Endodermal cell (in vitro differentiated cells): ENCODE results near the gene HERPUD1. TPM values are rescaled to one million over a fixed set of nuclear protein-coding genes. Genes with fewer than 3 reads are reported as not detected.
"Not testable (repeated sequence)": the region's sequence is repeated elsewhere in the genome, so short reads cannot be mapped to it uniquely, and the experiment has no call there.

ENCODE experiments used
- DNase-seq: peaks from one replicate; pipeline ENCODE4 v3.0.0-alpha.2; 2017
- H3K27ac ChIP-seq: 2 replicates; pipeline ENCODE4 v1.5.1; 2013; ENCODE audit warnings: mild to moderate bottlenecking, low read depth, low read length, moderate library complexity
- H3K27me3 ChIP-seq: 2 replicates; pipeline ENCODE4 v1.6.1; 2013; ENCODE audit warnings: mild to moderate bottlenecking, low read length, moderate library complexity; ENCODE audit not compliant: insufficient read depth, control insufficient read depth, poor library complexity, severe bottlenecking
- H3K36me3 ChIP-seq: 2 replicates; pipeline ENCODE4 v1.7.0; 2013; ENCODE audit warnings: mild to moderate bottlenecking, low read length, moderate library complexity; ENCODE audit not compliant: control insufficient read depth, insufficient read depth
- H3K4me1 ChIP-seq: one replicate; pipeline ENCODE4 v1.7.0; 2013; ENCODE audit warnings: low read length; ENCODE audit not compliant: control insufficient read depth, insufficient read depth
- H3K4me3 ChIP-seq: 2 replicates; pipeline ENCODE4 v1.5.1; 2013; ENCODE audit warnings: mild to moderate bottlenecking, low read length, moderate library complexity
- H3K9ac ChIP-seq: 2 replicates; pipeline ENCODE4 v1.6.1; 2013; ENCODE audit warnings: mild to moderate bottlenecking, low read length, moderate library complexity; ENCODE audit not compliant: poor library complexity, severe bottlenecking; ENCODE audit errors: extremely low read depth
- H3K9me3 ChIP-seq: 2 replicates; pipeline ENCODE4 v1.6.1; 2013; ENCODE audit warnings: mild to moderate bottlenecking, low read length, moderate library complexity; ENCODE audit not compliant: control insufficient read depth
- H3K27ac Mint-ChIP-seq: 2 replicates; pipeline ENCODE4 v1.8.0; 2020; ENCODE audit warnings: mixed read lengths
- H3K27me3 Mint-ChIP-seq: 2 replicates; pipeline ENCODE4 v1.8.0; 2021; ENCODE audit warnings: mild to moderate bottlenecking, mixed read lengths; ENCODE audit not compliant: insufficient read depth
- H3K36me3 Mint-ChIP-seq: 2 replicates; pipeline ENCODE4 v1.8.0; 2020; ENCODE audit warnings: low read depth, mixed read lengths
- H3K4me1 Mint-ChIP-seq: 2 replicates; pipeline ENCODE4 v1.8.0; 2020; ENCODE audit warnings: mixed read lengths
- H3K4me3 Mint-ChIP-seq: 2 replicates; pipeline ENCODE4 v1.8.0; 2020; ENCODE audit warnings: mild to moderate bottlenecking, moderate library complexity, mixed read lengths
- H3K9me3 Mint-ChIP-seq: 2 replicates; pipeline ENCODE4 v1.8.0; 2020; ENCODE audit warnings: mild to moderate bottlenecking, mixed read lengths
- WGBS, 2 experiments: methylation state at CpG; one replicate each; pipeline versions ENCODE4 v1.1.5 to v1.1.7; 2013; ENCODE audit warnings: missing lambda C conversion rate in 2 of 2, mixed read lengths in 1 of 2; ENCODE audit not compliant: insufficient coverage in 1 of 2, insufficient read length in 1 of 2; 5-methylcytosine and 5-hydroxymethylcytosine counted together
- total RNA-seq, 2 donors: library from RNA; stranded (reverse); fragmentation: NEBNext Ultra II Directional in 1 of 2; extraction: Animal tissue kit (Norgen Biotek cat#: 25700) in 1 of 2; gene quantifications; 2 replicates in 1 of 2; 3 replicates in 1 of 2; pipeline ENCODE4 v1.2.1, GENCODE V29; 2021
- TF ChIP-seq, protein P1 (sequence below): fragments of 200-600 bp; sonication (generic); conservative IDR thresholded peaks from 2 replicates; pipeline ENCODE4 v1.5.0; 2021; ENCODE audit warnings: antibody characterized with exemption, mild to moderate bottlenecking

The HERPUD1 gene
- total RNA-seq, 2 donors from 2014 or later = 21.5 to 40.6 TPM

DNA sequence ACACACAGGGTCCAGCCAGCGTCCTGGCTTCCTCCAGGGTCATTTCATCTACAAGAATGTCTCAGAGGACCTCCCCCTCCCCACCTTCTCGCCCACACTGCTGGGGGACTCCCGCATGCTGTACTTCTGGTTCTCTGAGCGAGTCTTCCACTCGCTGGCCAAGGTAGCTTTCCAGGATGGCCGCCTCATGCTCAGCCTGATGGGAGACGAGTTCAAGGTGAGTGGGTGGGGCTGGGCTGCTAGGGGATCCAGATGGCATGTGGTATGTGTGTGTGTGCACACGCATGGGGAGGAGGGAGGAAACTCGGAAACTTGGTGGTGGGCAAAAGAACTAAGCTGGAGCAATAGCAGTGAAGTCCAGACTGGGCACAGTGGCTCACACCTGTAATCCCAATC is 41.4 kb downstream of the HERPUD1 start:
- no peaks in the 10 kb centered on the region for H3K9me3 ChIP-seq
- H3K9ac ChIP-seq = no peak overlapping the region
- H3K9me3 Mint-ChIP-seq = peaks cover 7% of the 10 kb centered on the region
- no peak for DNase-seq
- no peak overlapping the region for H3K4me3 ChIP-seq
- H3K27me3 ChIP-seq = no peaks in the 10 kb centered on the region
- H3K4me3 Mint-ChIP-seq = no peak overlapping the region
- no peak overlapping the region for H3K27ac ChIP-seq
- no peaks in the 10 kb centered on the region for H3K36me3 Mint-ChIP-seq
- H3K4me1 ChIP-seq = no peaks in the 10 kb centered on the region
- H3K27ac Mint-ChIP-seq = no peak overlapping the region
- TF ChIP-seq, protein P1, sequence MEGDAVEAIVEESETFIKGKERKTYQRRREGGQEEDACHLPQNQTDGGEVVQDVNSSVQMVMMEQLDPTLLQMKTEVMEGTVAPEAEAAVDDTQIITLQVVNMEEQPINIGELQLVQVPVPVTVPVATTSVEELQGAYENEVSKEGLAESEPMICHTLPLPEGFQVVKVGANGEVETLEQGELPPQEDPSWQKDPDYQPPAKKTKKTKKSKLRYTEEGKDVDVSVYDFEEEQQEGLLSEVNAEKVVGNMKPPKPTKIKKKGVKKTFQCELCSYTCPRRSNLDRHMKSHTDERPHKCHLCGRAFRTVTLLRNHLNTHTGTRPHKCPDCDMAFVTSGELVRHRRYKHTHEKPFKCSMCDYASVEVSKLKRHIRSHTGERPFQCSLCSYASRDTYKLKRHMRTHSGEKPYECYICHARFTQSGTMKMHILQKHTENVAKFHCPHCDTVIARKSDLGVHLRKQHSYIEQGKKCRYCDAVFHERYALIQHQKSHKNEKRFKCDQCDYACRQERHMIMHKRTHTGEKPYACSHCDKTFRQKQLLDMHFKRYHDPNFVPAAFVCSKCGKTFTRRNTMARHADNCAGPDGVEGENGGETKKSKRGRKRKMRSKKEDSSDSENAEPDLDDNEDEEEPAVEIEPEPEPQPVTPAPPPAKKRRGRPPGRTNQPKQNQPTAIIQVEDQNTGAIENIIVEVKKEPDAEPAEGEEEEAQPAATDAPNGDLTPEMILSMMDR = no peak
- H3K27me3 Mint-ChIP-seq = peaks cover 17% of the 10 kb centered on the region
- H3K4me1 Mint-ChIP-seq = no peaks in the 10 kb centered on the region
- WGBS, 2 experiments = 83 to 90% methylated on average over 2 to 9 of the region's 9 CpGs
- H3K36me3 ChIP-seq = no peaks in the 10 kb centered on the region

DNA sequence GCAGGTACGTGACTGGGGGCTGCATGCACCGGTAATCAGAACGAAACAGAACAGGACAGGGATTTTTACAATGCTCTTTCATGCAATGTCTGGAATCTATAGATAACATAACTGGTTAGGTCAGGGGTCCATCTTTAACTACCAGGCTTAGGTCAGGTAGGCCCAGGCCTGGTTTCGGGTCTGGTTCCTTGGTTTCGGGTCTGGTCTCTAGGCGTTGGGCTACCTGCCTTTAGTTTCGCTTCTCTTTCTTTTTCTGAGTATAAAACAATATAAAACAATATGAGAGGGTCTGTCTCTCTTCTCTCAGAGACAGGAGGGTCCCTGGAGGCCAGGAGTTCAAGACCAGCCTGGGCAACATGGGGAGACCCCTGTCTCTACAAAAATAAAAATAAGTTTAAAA is 42.0 kb downstream of the HERPUD1 start:
- H3K9me3 Mint-ChIP-seq, H3K27ac ChIP-seq, H3K9ac ChIP-seq, H3K36me3 ChIP-seq, H3K4me1 Mint-ChIP-seq, H3K4me1 ChIP-seq, H3K4me3 Mint-ChIP-seq, H3K9me3 ChIP-seq, H3K27ac Mint-ChIP-seq, H3K4me3 ChIP-seq, H3K36me3 Mint-ChIP-seq, H3K27me3 ChIP-seq, DNase-seq: not testable (repeated sequence)
- peaks cover 17% of the 10 kb centered on the region for H3K27me3 Mint-ChIP-seq
- 86 to 100% methylated on average over 3 to 7 of the region's 7 CpGs for WGBS, 2 experiments

DNA sequence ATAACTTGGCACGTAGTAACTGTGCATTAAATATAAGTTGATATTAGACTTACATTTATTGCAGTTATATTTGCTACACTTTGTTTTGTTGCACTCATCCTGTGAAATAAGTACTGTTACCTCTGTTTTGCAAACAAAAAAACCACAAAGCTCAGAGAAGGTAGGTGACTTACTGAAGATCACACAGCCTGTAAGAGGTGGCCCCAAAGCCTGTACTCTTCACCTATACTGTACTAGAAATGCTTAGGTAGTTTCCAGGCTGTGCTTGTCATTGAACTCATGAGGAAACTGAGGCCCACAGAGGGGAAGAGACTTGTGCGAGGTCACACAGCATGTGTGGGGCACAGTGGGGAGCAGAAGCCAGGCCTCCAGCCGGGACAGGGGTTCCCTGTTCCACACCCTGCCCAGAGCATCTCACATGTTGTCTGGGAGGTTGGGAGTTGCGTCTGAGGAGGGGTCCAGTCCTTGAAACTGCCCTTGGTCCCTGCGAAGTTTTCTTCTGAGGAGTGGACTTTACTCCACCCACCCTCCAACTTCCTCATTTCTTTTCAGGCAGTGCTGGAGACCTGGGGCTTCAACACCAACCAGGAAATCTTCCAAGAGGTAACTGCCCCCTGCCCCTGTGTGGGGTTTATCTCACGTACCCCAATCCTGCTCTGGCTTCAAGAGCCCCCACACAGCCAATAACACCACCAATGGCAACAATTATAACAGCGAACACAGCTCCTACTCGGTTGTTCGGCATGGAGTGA is 42.8 kb downstream of the HERPUD1 start:
- Mint-ChIP-seq H3K9me3 (peaks cover 7% of the 10 kb centered on the region), H3K36me3 (no peaks in the 10 kb centered on the region), H3K4me3 (no peak overlapping the region), H3K27ac (no peak overlapping the region), H3K4me1 (no peaks in the 10 kb centered on the region), H3K27me3 (peaks cover 17% of the 10 kb centered on the region)
- Histone ChIP-seq H3K27me3 (no peaks in the 10 kb centered on the region), H3K27ac (no peak overlapping the region), H3K9ac (no peak overlapping the region), H3K9me3 (no peaks in the 10 kb centered on the region), H3K4me1 (no peaks in the 10 kb centered on the region), H3K4me3 (no peak overlapping the region), H3K36me3 (no peaks in the 10 kb centered on the region)
- WGBS, 2 experiments = 86 to 96% methylated on average over 4 to 9 of the region's 9 CpGs
- TF ChIP-seq, protein P1 = no peak
- DNase-seq = no peak
